ENCODE results near the gene PARD3. TPM values are rescaled to one million over a fixed set of nuclear protein-coding genes. Genes with fewer than 3 reads are reported as not detected.

The PARD3 gene
- total RNA-seq, 1 donor from 2014 or later = 51.2 TPM

DNA sequence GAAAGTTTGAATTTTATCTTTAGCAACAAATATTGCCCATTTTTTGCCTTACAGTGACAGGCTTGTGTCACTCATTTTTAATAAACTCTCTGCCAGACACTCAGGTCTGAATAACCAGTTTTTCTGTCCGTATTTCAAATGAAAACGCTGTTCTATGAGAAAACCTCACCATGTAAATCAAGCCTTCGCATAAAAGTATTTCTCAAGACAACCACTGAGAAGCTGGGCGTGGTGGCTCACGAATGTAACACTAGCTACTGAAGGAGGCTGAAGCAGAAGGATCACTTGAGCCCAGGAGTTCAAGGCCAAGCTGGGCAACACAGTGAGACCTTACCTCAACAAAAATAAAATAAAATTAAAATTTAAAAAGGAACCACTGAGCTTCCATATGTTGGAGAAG, 339.3 kb downstream of the PARD3 start:
- Mint-ChIP-seq H3K36me3 (ENCODE audit: low read depth) (no peaks in the 10 kb centered on the region), H3K27ac (ENCODE audit: unreplicated experiment) (no peak overlapping the region), H3K4me3 (no peak overlapping the region), H3K4me1 (peaks cover 16% of the 10 kb centered on the region), H3K27me3 (ENCODE audit: low read depth) (no peaks in the 10 kb centered on the region), H3K9me3 (no peaks in the 10 kb centered on the region)
- no peak for TF ChIP-seq CTCF (conservative IDR thresholded peaks at IDR 0.05)
- no peak for DNase-seq (ENCODE audit: low read depth, low spot score)

GRCh38 chr10:34475274-34475646, 339.8 kb downstream of the PARD3 start:
- no peak for TF ChIP-seq CTCF (conservative IDR thresholded peaks at IDR 0.05)
- no peak overlapping the region for H3K4me3 Mint-ChIP-seq
- H3K27me3 Mint-ChIP-seq (ENCODE audit: low read depth) = no peaks in the 10 kb centered on the region
- peaks cover 14% of the 10 kb centered on the region for H3K4me1 Mint-ChIP-seq
- no peaks in the 10 kb centered on the region for H3K36me3 Mint-ChIP-seq (ENCODE audit: low read depth)
- H3K9me3 Mint-ChIP-seq = no peaks in the 10 kb centered on the region
- no peak for DNase-seq (ENCODE audit: low read depth, low spot score)
- H3K27ac Mint-ChIP-seq (ENCODE audit: unreplicated experiment) = no peak overlapping the region

DNA sequence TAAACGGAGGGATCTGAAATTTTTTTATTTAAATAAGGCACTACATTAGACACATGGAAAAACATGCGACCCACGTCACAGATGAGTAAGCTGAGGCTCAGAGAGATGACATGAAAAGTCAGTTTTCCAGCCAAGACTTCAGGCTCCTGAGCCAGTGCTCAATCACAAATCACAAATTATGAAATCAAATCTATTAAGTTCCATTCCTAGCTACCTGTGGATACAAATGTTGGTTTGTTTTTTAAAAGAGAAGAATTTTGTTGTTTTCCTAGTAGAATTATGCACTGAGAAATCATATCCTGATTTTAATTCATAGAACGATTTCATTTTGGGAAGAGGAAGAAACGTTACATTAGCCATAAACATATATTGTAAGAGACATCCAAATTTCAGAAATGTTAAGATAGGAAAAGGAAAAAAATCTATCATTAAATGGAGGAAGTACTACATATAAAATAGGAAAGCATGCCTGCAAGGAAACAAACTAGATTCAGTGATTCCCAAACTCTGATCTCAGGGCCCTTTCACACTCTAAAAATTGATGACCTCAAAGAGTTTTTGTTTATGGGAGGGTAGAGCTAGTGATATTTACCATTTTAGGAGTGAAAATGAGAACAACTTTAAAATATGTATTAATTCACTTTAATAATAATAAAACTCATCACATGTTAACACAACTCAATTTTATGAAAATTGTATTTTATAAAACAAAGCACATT, 340.4 kb downstream of the PARD3 start:
- DNase-seq (ENCODE audit: low read depth, low spot score) = no peak
- Mint-ChIP-seq H3K4me1 (peaks cover 8% of the 10 kb centered on the region), H3K27ac (ENCODE audit: unreplicated experiment) (no peak overlapping the region)

DNA sequence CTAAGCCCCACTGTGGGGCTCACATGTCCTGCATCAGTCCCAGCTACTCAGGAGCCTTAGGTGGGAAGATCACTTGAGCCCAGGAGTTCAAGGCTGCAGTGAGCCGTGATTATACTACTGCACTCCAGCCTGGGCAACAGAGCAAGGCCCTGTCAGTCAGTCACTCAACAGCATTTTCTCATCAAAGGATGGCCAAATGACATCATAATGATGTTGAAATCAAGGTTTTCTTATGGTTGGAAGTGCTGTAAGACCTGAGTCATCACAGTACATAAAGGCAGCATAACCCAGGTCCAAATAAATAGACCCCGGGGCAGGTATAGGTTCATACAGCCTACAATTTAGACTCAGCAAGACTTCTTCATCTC, 341.1 kb downstream of the PARD3 start:
- Mint-ChIP-seq H3K4me1 (peaks cover 4% of the 10 kb centered on the region), H3K36me3 (ENCODE audit: low read depth) (peaks cover 2% of the 10 kb centered on the region), H3K9me3 (no peaks in the 10 kb centered on the region), H3K27me3 (ENCODE audit: low read depth) (no peaks in the 10 kb centered on the region), H3K4me3 (no peak overlapping the region), H3K27ac (ENCODE audit: unreplicated experiment) (no peak overlapping the region)
- no peak for TF ChIP-seq CTCF (conservative IDR thresholded peaks at IDR 0.05)
- DNase-seq (ENCODE audit: low read depth, low spot score) = no peak

More for the DNA sequence above, 340.4 kb downstream of the PARD3 start:
- H3K27me3 Mint-ChIP-seq (ENCODE audit: low read depth) = no peaks in the 10 kb centered on the region
- no peaks in the 10 kb centered on the region for H3K9me3 Mint-ChIP-seq
- H3K4me3 Mint-ChIP-seq = no peak overlapping the region
- peaks cover 2% of the 10 kb centered on the region for H3K36me3 Mint-ChIP-seq (ENCODE audit: low read depth)
- TF ChIP-seq CTCF (conservative IDR thresholded peaks at IDR 0.05) = no peak

DNA sequence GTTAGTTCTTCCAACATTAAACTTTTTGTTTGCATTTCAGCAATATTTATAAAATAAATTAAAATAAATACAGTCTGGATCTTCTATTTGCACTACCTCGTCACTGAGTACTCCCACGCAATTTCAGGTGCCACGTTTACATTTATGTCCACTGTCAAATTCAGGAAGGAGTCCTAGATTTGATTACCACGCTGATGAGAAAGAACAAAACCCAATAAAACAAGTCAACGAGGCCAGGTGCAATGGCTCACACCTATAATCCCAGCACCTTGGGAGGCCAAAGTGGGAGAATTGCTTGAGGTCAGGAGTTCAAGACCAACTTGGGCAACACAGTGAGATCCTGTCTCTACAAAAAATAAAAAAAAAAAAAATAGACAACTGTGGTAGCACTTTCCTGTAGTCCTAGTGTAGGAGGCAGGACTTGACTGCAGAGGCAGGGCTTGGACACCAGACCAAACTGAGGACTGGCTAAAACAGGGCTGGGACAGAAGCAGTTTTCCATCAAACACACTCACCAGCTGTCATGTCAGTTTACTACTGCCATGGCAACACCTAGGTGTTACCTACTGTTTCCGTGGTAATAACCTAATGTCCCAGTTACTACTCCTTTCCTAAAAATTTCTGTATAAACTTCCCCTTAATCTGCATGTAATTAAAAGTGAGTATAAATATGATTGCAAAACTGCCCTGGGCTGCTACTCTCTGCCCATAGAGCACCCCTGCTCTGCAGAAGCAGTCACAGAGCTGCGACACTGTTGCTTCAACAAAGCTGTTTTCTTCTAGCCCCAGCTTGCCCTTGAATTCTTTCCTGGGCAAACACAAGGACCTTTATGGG, 341.7 kb downstream of the PARD3 start:
- Mint-ChIP-seq H3K36me3 (ENCODE audit: low read depth) (peaks cover 2% of the 10 kb centered on the region), H3K4me1 (peaks cover 4% of the 10 kb centered on the region), H3K4me3 (no peak overlapping the region), H3K9me3 (no peaks in the 10 kb centered on the region), H3K27me3 (ENCODE audit: low read depth) (no peaks in the 10 kb centered on the region), H3K27ac (ENCODE audit: unreplicated experiment) (no peak overlapping the region)
- no peak for TF ChIP-seq CTCF (conservative IDR thresholded peaks at IDR 0.05)
- no peak for DNase-seq (ENCODE audit: low read depth, low spot score)

Measured in neural crest cell (in vitro differentiated cells).